Nephron (organoid): ENCODE data around the gene CACNA2D1.

Experiments
- H3K27ac Mint-ChIP-seq, 3 experiments: 2 replicates each; pipeline ENCODE4 v1.8.0; 2020; ENCODE audit warnings: mixed read lengths in 3 of 3, mild to moderate bottlenecking in 2 of 3, moderate library complexity in 1 of 3
- H3K27me3 Mint-ChIP-seq: 2 replicates; pipeline ENCODE4 v1.8.0; 2021; ENCODE audit warnings: low read depth, mild to moderate bottlenecking, moderate library complexity, mixed read lengths
- H3K36me3 Mint-ChIP-seq: 2 replicates; pipeline ENCODE4 v1.8.0; 2020; ENCODE audit warnings: low read depth, mixed read lengths
- H3K4me1 Mint-ChIP-seq: 2 replicates; pipeline ENCODE4 v1.8.0; 2020; ENCODE audit warnings: mixed read lengths
- H3K4me3 Mint-ChIP-seq, 3 experiments: 2 replicates each; pipeline ENCODE4 v1.8.0; 2020; ENCODE audit warnings: mild to moderate bottlenecking in 3 of 3, mixed read lengths in 3 of 3, moderate library complexity in 2 of 3
- H3K9me3 Mint-ChIP-seq: 2 replicates; pipeline ENCODE4 v1.8.0; 2020; ENCODE audit warnings: mixed read lengths
- CTCF ChIP-seq, 3 experiments: fragments of 200-600 bp; sonication (generic); IDR thresholded peaks; one replicate each; pipeline ENCODE4 v1.5.0; 2021; ENCODE audit warnings: antibody characterized with exemption in 3 of 3; ENCODE audit not compliant: unreplicated experiment in 3 of 3

Gene CACNA2D1

GRCh38 chr7:82375713-82376112 lies 67.9 kb downstream of the CACNA2D1 start:
- H3K36me3 Mint-ChIP-seq, result no peaks in the 10 kb centered on the region
- no peak overlapping the region for H3K4me3 Mint-ChIP-seq
- H3K9me3 Mint-ChIP-seq, result no peaks in the 10 kb centered on the region
- no peak overlapping the region for H3K27ac Mint-ChIP-seq
- no peak for TF ChIP-seq CTCF (IDR thresholded peaks at IDR 0.05; ENCODE audit: unreplicated experiment in 3 of 3)
- H3K27me3 Mint-ChIP-seq, result no peaks in the 10 kb centered on the region
- H3K4me1 Mint-ChIP-seq, result peaks cover 41% of the 10 kb centered on the region

DNA sequence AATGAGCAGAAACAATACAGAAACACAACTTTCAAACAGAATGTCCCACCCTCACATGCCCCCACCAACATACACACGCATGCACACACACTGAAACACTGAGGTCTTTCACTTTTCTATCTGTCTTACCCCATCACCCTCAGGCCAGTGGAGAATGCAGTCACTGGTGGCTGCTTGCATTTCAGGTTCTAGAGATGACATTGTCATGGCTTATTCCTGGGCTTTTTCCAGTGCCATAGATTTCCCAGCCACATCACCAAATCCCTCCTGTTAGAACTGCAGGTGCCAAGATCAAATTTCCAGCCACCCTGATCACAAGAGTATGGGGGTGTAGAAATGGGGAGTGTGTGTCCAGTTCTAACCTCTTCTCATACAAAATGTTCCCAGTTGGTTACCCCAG lies 68.4 kb downstream of the CACNA2D1 start:
- no peaks in the 10 kb centered on the region for H3K27me3 Mint-ChIP-seq
- no peak overlapping the region for H3K4me3 Mint-ChIP-seq
- peaks cover 41% of the 10 kb centered on the region for H3K4me1 Mint-ChIP-seq
- no peaks in the 10 kb centered on the region for H3K9me3 Mint-ChIP-seq
- TF ChIP-seq CTCF (IDR thresholded peaks at IDR 0.05; ENCODE audit: unreplicated experiment in 3 of 3), result no peak
- no peak overlapping the region for H3K27ac Mint-ChIP-seq
- no peaks in the 10 kb centered on the region for H3K36me3 Mint-ChIP-seq

DNA sequence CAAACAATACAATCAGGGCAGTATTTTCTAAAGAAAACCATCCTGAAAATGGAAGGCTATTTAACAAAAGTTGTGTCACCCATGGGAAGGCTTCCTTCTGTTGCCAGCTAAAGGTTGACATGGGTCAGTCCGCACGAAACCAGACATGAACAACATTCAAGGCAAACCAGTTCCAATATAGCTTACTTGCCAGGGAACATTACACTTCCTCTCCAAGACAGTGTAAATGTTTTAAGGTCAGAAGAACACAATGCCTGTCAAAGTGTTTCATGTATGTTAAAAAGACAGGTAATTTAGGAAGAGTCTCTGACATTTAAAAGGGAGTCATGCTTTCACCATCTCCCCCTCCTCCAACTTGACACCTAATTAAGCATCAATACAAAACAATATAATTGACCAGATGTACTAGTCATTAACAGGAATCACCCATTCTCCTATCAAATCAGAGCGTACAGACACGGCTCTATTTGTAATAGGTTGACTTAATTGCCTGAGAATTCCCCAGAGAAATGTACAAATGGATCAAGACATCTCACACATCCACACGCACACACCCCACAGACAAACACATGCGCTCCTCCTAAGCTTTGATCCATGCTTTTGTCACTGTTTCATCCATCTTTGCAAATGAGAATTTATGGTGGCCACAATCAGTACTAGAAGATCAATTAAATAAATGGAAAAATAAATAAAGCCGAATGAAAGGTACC lies 69.5 kb downstream of the CACNA2D1 start:
- H3K36me3 Mint-ChIP-seq, result no peaks in the 10 kb centered on the region
- no peaks in the 10 kb centered on the region for H3K9me3 Mint-ChIP-seq
- peak overlapping the region in 1 of 3 experiments; percentile 10 for H3K27ac Mint-ChIP-seq

GRCh38 chr7:82364671-82365070 lies 78.9 kb downstream of the CACNA2D1 start:
- Mint-ChIP-seq H3K27me3 (no peaks in the 10 kb centered on the region), H3K4me1 (peaks cover 10% of the 10 kb centered on the region), H3K27ac (no peak overlapping the region), H3K4me3 (no peak overlapping the region), H3K36me3 (peaks cover 5% of the 10 kb centered on the region), H3K9me3 (no peaks in the 10 kb centered on the region)
- no peak for TF ChIP-seq CTCF (IDR thresholded peaks at IDR 0.05; ENCODE audit: unreplicated experiment in 3 of 3)

More for the DNA sequence above, 69.5 kb downstream of the CACNA2D1 start:
- Mint-ChIP-seq H3K27me3 (no peaks in the 10 kb centered on the region), H3K4me3 (no peak overlapping the region), H3K4me1 (peaks cover 41% of the 10 kb centered on the region)
- no peak for TF ChIP-seq CTCF (IDR thresholded peaks at IDR 0.05; ENCODE audit: unreplicated experiment in 3 of 3)

DNA sequence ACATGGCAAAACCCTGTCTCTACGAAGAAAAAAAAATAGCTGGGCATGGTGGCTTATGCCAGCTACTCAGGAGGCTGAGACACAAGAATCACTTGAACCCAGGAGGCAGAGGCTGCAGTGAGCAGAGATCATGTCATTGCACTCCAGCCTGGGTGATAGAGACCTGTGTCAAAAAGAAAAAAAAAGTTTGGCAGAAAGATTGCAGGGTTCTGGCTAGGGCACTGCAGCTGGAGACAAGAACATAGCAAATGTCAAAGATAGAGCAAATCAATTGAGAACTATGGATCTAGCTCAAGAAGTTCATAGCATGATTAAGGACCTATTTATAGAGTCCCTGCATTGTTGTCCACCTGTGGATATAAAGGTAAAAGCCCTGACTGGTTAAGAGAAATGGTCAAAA lies 79.5 kb downstream of the CACNA2D1 start:
- H3K27ac Mint-ChIP-seq, result no peak overlapping the region
- no peaks in the 10 kb centered on the region for H3K9me3 Mint-ChIP-seq
- H3K4me1 Mint-ChIP-seq, result peaks cover 16% of the 10 kb centered on the region
- TF ChIP-seq CTCF (IDR thresholded peaks at IDR 0.05; ENCODE audit: unreplicated experiment in 3 of 3), result no peak
- H3K4me3 Mint-ChIP-seq, result no peak overlapping the region
- H3K27me3 Mint-ChIP-seq, result no peaks in the 10 kb centered on the region
- H3K36me3 Mint-ChIP-seq, result peaks cover 5% of the 10 kb centered on the region

DNA sequence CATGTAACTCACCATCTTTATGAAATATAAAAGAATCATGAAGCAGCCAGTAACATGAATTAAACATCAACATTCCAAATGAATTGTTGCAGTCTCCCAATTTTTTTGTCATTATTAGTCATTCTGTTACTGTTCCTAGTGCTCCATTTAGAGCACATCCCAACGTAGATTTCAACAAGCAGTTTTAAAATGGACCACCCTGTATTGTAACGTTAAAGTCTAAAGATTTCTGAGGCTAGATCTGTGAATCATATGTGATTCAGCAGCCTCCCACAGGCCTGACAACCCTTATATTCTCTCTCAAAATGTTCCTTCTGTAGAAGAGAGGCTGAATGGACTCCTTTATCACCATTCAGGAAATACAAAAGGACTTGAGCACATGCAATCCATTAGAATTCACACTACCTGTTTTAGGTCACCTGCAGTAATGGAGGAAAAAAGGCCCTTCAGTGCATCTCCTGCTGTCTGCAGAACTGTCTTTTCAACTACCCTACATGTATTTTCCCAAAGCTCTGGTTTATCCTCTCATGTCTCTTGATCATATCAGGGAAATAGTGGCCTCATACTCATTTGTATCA lies 81.4 kb downstream of the CACNA2D1 start:
- H3K27ac Mint-ChIP-seq, result no peak overlapping the region
- H3K9me3 Mint-ChIP-seq, result no peaks in the 10 kb centered on the region
- H3K4me1 Mint-ChIP-seq, result peaks cover 22% of the 10 kb centered on the region
- peaks cover 3% of the 10 kb centered on the region for H3K36me3 Mint-ChIP-seq
- H3K27me3 Mint-ChIP-seq, result no peaks in the 10 kb centered on the region
- no peak for TF ChIP-seq CTCF (IDR thresholded peaks at IDR 0.05; ENCODE audit: unreplicated experiment in 3 of 3)
- H3K4me3 Mint-ChIP-seq, result no peak overlapping the region
